Activated CD4-positive, alpha-beta T cell treated with anti-CD3 and anti-CD28 coated beads, Interleukin-2, amount 10 ng/mL, durations not matched to agents 7 days and 5 days (primary cell): ENCODE results near the gene LRRC7. TPM values are rescaled to one million over a fixed set of nuclear protein-coding genes. Genes with fewer than 3 reads are reported as not detected.
"Not testable (repeated sequence)": the region's sequence is repeated elsewhere in the genome, so short reads cannot be mapped to it uniquely, and the experiment has no call there.

Source experiments
- CTCF ChIA-PET: fragments of 350-600 bp; sonication (Branson Sonifier 250); formaldehyde crosslinking; loops from one replicate; lab custom pipeline; 2021; ENCODE audit warnings: antibody characterized with exemption; lab: Charles Lee
- POLR2A ChIA-PET: fragments of 350-600 bp; sonication (Branson Sonifier 250); formaldehyde crosslinking; loops from one replicate; lab custom pipeline; 2021; ENCODE audit warnings: antibody characterized with exemption; lab: Charles Lee
- DNase-seq: peaks from one replicate; pipeline ENCODE4 v3.0.0-alpha.2; 2020
- H3K27ac Mint-ChIP-seq: one replicate; pipeline ENCODE4 v1.8.0; 2021; ENCODE audit warnings: mild to moderate bottlenecking, moderate library complexity, mixed read lengths
- H3K27me3 Mint-ChIP-seq: one replicate; pipeline ENCODE4 v1.8.0; 2021; ENCODE audit warnings: mixed read lengths
- H3K36me3 Mint-ChIP-seq: one replicate; pipeline ENCODE4 v1.8.0; 2021; ENCODE audit warnings: low read depth, mixed read lengths
- H3K4me1 Mint-ChIP-seq: one replicate; pipeline ENCODE4 v1.8.0; 2021; ENCODE audit warnings: mixed read lengths
- H3K4me3 Mint-ChIP-seq: one replicate; pipeline ENCODE4 v1.8.0; 2021; ENCODE audit warnings: mild to moderate bottlenecking, moderate library complexity, mixed read lengths
- H3K9me3 Mint-ChIP-seq: one replicate; pipeline ENCODE4 v1.8.0; 2021; ENCODE audit warnings: mixed read lengths
- total RNA-seq, 2 experiments: library from RNA; stranded (reverse); gene quantifications; one replicate each; pipeline ENCODE4 v1.2.3, GENCODE V29; 2021

Gene LRRC7
- total RNA-seq, 2 experiments from 2014 or later: not detected

DNA sequence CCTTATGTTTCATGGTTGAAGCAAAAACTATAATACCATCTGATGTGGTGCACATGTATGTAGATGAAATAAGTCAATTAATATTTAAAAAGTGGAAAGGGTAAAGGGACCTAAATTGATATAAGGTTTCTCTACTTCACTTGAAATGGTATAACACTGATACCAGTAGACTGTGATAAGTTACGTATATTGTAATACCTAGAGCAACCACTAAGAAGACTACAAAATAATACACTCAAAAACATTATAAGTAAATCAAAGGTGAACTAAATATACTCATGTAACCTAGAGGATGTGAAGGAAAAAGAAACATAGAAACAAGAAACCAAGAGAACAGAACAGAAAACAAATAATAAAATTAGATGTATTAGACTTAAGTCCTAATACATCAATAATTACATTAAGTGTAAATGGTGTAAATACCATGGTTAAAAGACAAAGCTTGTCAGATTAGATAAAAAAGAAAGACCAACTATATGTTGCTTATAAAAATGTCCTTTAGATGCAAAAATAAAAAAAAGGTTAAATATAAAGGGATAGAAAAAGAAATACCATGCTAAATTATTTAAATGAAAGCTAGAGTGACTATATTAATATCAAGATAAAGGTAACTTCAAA, 118.8 kb downstream of the LRRC7 start:
- no peak overlapping the region for H3K4me3 Mint-ChIP-seq
- DNase-seq: no peak
- ChIA-PET CTCF (no interaction called here), POLR2A (no interaction called here)
- H3K36me3 Mint-ChIP-seq: no peaks in the 10 kb centered on the region
- no peaks in the 10 kb centered on the region for H3K27me3 Mint-ChIP-seq
- no peak overlapping the region for H3K27ac Mint-ChIP-seq
- peaks cover 2% of the 10 kb centered on the region for H3K9me3 Mint-ChIP-seq
- no peaks in the 10 kb centered on the region for H3K4me1 Mint-ChIP-seq

DNA sequence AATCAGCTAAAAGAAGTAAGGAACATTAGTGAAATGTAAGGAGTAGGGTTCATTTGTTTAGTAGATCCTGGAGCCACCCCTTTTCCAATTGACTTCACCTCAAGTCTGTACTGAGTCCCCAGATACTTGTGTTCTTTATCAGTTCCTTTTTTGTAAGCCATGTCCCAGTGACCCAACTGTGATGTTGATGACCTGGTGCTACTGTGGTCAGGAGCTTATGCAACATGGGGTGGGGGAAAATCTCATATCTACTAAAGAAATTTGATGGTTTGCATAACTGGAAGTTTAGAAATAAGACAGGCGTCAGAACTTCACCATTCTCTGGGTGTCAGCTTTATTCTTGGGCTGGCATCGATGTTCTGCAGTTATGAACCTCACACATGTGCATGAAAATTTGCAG, 120.5 kb downstream of the LRRC7 start:
- ChIA-PET CTCF (no interaction called here), POLR2A (no interaction called here)
- Mint-ChIP-seq H3K27me3 (no peaks in the 10 kb centered on the region), H3K4me3 (no peak overlapping the region), H3K27ac (no peak overlapping the region), H3K9me3 (no peaks in the 10 kb centered on the region), H3K4me1 (no peaks in the 10 kb centered on the region), H3K36me3 (no peaks in the 10 kb centered on the region)
- DNase-seq: no peak

DNA sequence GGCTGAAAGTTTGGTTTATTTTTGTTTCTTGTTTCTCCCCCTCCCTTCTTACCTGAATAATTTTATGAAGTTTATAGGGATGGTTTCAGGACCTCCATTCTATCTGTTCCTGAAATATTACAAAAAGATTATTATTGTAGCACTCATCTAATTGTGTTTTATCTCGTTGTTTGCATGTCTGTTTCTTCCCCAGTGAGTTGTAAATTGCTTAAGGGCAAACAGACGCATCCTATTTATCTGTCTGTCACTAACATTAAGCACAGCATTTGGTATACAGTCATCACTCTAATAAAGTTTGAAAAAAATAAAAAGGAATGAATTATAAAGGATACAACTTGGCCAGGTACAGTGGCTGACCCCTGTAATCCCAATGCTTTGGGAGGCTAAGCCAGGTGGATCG, 123.5 kb downstream of the LRRC7 start:
- CTCF ChIA-PET: no interaction called here
- Mint-ChIP-seq H3K27me3 (no peaks in the 10 kb centered on the region), H3K36me3 (no peaks in the 10 kb centered on the region), H3K4me3 (no peak overlapping the region), H3K4me1 (no peaks in the 10 kb centered on the region), H3K27ac (no peak overlapping the region), H3K9me3 (no peaks in the 10 kb centered on the region)
- POLR2A ChIA-PET: no interaction called here
- DNase-seq: no peak

DNA sequence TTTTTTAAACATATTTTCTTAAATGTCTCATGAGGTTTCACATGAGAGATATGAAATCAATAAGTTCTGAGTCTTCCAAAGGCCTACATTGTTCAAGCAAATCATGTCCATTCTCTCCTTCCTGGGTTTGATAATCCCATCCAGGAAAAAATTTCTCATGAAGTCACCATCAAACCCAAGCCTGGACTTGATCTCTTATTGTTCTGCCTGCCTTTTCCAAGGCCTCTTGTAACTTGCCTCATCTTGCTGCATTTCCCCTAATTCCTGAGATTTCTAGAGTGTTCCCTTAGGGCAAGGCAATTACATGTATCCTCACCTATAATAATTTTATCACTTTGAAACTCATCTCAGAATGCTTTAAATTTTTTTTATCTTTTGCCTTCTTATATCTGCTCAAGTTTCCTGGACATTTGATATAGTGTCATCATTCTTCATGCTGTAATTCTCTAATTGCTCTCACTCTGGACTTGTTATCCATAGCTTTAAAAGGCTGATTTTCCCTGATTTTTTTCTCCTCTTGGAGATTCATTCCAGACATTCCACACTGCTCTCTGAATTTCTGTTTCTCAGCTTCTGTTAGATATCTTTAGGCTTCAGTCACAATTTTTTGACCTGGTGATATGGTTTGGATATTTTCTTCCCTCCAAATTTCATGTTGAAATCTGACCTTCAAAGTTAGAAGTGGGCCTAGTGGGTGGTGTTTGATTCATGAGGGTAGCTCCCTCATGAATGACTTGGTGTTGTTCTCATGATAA, 126.4 kb downstream of the LRRC7 start:
- Mint-ChIP-seq H3K4me3 (no peak overlapping the region), H3K9me3 (peaks cover 2% of the 10 kb centered on the region), H3K4me1 (no peaks in the 10 kb centered on the region), H3K36me3 (no peaks in the 10 kb centered on the region), H3K27ac (no peak overlapping the region), H3K27me3 (no peaks in the 10 kb centered on the region)
- POLR2A ChIA-PET: no interaction called here
- CTCF ChIA-PET: no interaction called here
- DNase-seq: no peak

DNA sequence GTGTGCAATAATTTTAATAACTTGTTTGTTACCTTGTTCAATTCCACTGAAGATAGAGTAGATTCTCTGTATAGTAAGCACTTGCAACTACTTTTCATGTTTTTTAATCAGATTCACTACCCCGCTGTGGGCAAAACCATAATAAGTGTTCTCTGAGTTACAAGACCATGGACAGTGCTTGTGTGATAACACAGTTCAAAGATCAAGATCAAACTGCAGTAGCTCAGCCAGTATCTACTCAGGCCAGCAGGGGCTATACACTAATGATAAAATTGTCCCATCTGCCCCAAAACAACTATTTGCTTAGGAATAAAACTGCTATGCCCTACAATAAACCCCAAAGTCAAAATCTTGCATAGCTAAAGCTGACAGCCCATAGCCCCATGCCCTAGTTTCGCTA, 129.6 kb downstream of the LRRC7 start:
- no peak overlapping the region for H3K4me3 Mint-ChIP-seq
- DNase-seq: no peak
- no peaks in the 10 kb centered on the region for H3K36me3 Mint-ChIP-seq
- H3K27me3 Mint-ChIP-seq: no peaks in the 10 kb centered on the region
- no peak overlapping the region for H3K27ac Mint-ChIP-seq
- H3K9me3 Mint-ChIP-seq: peaks cover 5% of the 10 kb centered on the region
- CTCF ChIA-PET: no interaction called here
- H3K4me1 Mint-ChIP-seq: no peaks in the 10 kb centered on the region
- POLR2A ChIA-PET: no interaction called here

DNA sequence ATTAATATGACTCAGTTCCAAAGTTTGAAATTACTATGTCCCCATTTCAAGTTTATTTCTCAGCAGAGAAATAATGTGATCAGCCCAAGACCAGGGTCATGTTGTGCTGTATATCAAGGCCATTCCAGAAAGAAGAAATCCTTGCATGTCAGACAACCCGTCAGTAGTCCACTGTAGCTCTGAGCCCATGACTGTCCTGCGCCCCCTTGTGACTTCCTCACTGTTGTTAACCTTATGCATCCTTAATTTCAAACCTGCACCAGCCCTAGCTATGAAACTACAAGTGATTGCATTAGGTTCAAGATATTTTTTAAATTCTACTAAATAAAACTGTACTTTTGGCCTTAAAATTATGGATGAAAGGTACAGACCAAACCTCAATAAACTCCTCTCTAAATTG, 133.0 kb downstream of the LRRC7 start:
- no peaks in the 10 kb centered on the region for H3K4me1 Mint-ChIP-seq
- no peak for DNase-seq
- ChIA-PET CTCF (no interaction called here), POLR2A (no interaction called here)
- no peaks in the 10 kb centered on the region for H3K27me3 Mint-ChIP-seq
- H3K9me3 Mint-ChIP-seq: peaks cover 5% of the 10 kb centered on the region
- H3K27ac Mint-ChIP-seq: no peak overlapping the region
- H3K4me3 Mint-ChIP-seq: no peak overlapping the region
- no peaks in the 10 kb centered on the region for H3K36me3 Mint-ChIP-seq

DNA sequence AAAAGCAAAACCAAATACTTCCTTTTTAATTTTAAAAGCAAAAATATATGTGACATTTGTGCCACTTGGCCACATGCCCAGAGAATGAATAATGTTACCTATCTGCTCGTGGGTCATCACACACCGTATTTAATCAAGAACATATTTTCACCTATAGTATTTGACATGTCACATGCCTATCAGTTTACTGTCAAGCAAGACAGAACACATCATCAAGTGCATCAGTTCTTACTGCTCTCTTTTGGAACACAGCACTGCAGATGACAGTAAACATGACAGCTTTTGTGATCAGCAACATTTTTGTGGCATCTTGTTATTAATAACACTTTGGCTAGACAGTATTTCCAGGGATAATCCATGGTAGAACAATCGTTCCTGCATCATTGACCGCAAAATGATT, 134.4 kb downstream of the LRRC7 start:
- Mint-ChIP-seq H3K4me3 (no peak overlapping the region), H3K4me1 (no peaks in the 10 kb centered on the region), H3K27me3 (no peaks in the 10 kb centered on the region), H3K36me3 (no peaks in the 10 kb centered on the region), H3K9me3 (peaks cover 5% of the 10 kb centered on the region), H3K27ac (no peak overlapping the region)
- ChIA-PET POLR2A (no interaction called here), CTCF (no interaction called here)
- no peak for DNase-seq

DNA sequence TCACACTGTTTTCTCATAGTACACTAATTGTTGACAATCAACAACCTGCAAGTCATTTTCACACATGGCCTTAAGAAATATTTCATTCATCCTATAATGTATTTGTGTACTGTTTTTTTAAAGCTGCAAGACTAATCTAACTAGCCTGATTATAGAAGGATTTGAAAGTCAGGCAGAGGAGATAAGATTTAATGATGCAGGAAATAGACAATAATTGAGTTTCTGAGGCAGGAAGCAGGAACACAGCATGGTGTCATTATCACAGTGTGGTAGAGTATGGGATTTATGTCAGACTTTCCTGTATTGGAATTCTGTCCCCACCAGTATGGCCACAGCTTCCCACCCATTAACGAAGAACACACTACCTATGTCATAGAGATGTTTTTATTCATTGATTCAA, 138.8 kb downstream of the LRRC7 start:
- no peak overlapping the region for H3K27ac Mint-ChIP-seq

DNA sequence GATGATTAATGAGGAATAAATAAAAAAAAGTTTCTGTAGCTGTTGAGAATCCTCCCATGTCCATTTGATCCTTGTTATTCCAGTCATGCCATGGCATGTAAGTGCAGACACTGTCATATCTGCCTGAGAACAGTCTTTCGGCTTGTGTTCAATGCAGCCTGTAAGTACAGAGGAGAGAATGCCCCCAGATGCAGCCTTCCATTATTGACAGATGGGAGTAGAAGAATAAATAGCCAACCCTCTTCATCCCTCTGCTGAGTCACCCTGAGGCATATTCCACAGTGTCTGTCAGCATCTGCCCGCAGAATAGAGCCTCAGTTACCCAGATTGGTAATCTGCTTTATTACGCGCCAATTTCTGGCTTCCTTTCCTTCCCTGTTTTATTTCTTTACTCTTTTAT, 139.4 kb downstream of the LRRC7 start:
- POLR2A ChIA-PET: no interaction called here
- Mint-ChIP-seq H3K4me3 (no peak overlapping the region), H3K27ac (no peak overlapping the region), H3K27me3 (no peaks in the 10 kb centered on the region), H3K9me3 (no peaks in the 10 kb centered on the region), H3K4me1 (no peaks in the 10 kb centered on the region), H3K36me3 (no peaks in the 10 kb centered on the region)
- no peak for DNase-seq
- CTCF ChIA-PET: no interaction called here

More for the DNA sequence above, 138.8 kb downstream of the LRRC7 start:
- Mint-ChIP-seq H3K9me3 (no peaks in the 10 kb centered on the region), H3K4me3 (no peak overlapping the region), H3K4me1 (no peaks in the 10 kb centered on the region), H3K27me3 (no peaks in the 10 kb centered on the region), H3K36me3 (no peaks in the 10 kb centered on the region)
- ChIA-PET CTCF (no interaction called here), POLR2A (no interaction called here)
- no peak for DNase-seq

DNA sequence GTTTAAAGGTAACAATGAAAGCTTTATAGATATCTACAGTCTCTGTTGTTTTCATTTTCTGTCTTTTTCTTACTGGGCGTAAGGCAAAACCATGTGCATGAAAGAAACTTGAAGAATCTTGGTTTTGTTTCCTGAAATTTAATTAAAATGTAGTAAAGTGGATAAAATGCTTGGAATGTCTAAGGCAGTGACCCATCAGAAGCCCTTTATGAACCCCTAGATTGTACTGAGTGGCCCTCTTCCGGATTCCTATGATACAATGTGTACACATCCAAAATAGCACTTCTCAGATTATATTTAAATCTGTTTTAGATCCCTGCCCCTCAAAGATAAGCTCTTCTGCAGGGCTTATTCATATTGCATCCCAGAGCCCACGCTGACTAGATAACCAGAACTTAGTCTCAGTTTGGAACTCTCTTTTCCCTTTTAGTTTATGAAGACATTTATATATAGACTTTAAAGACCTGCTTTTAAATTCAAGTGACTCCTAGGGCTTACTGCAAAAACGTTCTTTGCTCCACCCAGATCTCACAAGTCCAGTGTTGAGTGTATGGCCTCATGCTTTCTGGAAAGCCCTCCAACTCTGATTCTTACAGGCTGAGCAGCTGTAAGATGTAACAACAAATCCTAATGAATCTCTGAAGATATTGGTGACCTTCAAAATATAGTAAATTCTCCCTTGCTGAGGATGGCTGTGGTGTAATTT, 142.9 kb downstream of the LRRC7 start:
- DNase-seq: no peak
- Mint-ChIP-seq H3K36me3 (no peaks in the 10 kb centered on the region), H3K4me1 (no peaks in the 10 kb centered on the region), H3K4me3 (no peak overlapping the region), H3K27me3 (no peaks in the 10 kb centered on the region), H3K27ac (no peak overlapping the region), H3K9me3 (no peaks in the 10 kb centered on the region)
- ChIA-PET POLR2A (no interaction called here), CTCF (no interaction called here)

DNA sequence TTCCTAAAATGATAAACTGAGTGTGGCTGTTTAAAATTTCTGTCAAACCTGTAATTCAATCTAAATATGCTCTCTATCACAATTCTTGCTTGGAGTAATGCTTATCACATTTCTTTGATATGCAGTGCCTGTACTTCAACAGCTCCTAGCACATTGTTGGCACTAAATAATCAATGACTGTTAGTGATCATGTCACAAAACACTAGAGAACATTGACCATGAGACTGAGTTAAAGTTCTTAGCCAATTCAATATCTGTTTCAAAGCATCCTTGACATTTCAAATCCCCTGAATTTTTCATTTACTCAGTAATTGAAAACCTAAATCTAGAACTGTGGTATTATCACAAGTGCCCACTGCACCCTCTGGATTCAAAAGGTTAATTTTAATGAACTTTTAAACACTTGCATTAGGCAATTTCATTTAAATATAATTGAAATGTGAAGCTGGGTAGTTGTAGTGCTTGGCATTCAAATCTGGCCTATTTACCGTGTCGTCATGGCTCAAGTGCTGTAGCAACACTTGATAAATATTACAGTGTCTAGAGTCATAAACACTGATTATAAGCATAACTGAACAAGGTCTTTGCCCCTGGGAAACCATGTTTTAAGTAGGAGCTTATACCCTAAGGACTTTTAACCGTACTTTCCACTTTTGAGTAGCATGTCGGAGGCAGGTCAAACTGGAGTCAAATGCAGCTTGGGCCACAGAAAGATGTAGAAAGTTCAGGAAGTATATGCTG, 143.6 kb downstream of the LRRC7 start:
- H3K9me3 Mint-ChIP-seq: no peaks in the 10 kb centered on the region
- H3K4me3 Mint-ChIP-seq: no peak overlapping the region
- DNase-seq: no peak
- no peaks in the 10 kb centered on the region for H3K36me3 Mint-ChIP-seq
- H3K4me1 Mint-ChIP-seq: no peaks in the 10 kb centered on the region
- ChIA-PET CTCF (no interaction called here), POLR2A (no interaction called here)
- H3K27me3 Mint-ChIP-seq: no peaks in the 10 kb centered on the region
- H3K27ac Mint-ChIP-seq: no peak overlapping the region

DNA sequence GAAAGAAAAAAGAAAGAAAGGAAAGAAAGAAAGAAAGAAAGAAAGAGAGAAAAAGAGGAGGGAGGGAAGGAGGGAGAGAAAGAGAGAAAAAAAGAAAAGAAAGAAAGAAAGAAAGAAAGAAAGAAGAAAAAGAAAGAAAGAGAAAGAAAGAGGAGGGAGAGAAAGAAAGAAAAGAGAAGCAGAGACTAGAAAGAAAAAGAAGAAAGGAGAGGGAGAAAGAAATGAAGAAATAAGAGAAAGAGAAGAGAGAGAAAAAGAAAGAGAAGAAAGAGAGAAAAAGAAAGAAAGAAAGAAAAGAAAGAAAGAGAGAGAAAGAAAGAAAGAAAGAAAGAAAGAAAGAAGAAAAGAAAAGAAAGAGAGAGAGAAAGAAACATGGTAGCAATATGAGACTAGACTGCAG, 150.1 kb downstream of the LRRC7 start:
- H3K36me3 Mint-ChIP-seq, H3K27me3 Mint-ChIP-seq, H3K4me3 Mint-ChIP-seq, H3K27ac Mint-ChIP-seq, DNase-seq, H3K4me1 Mint-ChIP-seq, POLR2A ChIA-PET, CTCF ChIA-PET, H3K9me3 Mint-ChIP-seq: not testable (repeated sequence)

DNA sequence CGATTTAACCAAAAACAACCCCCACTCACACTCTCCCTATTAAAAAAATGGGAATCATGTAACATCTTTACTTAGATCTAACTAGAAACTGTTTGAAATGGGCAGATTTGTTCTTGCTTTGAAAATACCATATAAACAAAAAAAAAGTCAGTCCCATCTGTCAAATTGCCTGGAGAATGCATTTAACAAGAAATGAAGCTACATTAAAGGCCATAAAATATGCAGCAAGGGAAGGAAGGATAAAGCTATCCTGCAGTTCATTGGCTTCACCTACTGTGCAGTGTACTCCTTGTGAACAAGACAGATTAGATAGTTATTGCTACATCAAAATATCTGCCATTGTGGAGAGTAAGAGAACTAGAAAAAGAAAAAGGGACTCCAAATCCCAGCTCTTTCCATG, 160.5 kb downstream of the LRRC7 start:
- ChIA-PET CTCF (no interaction called here), POLR2A (no interaction called here)
- no peak overlapping the region for H3K4me3 Mint-ChIP-seq
- H3K9me3 Mint-ChIP-seq: peaks cover 6% of the 10 kb centered on the region
- no peaks in the 10 kb centered on the region for H3K4me1 Mint-ChIP-seq
- no peak overlapping the region for H3K27ac Mint-ChIP-seq
- no peaks in the 10 kb centered on the region for H3K36me3 Mint-ChIP-seq
- no peak for DNase-seq
- H3K27me3 Mint-ChIP-seq: no peaks in the 10 kb centered on the region
